ENCODE measurements around the gene EGR1.

EGR1 gene

DNA sequence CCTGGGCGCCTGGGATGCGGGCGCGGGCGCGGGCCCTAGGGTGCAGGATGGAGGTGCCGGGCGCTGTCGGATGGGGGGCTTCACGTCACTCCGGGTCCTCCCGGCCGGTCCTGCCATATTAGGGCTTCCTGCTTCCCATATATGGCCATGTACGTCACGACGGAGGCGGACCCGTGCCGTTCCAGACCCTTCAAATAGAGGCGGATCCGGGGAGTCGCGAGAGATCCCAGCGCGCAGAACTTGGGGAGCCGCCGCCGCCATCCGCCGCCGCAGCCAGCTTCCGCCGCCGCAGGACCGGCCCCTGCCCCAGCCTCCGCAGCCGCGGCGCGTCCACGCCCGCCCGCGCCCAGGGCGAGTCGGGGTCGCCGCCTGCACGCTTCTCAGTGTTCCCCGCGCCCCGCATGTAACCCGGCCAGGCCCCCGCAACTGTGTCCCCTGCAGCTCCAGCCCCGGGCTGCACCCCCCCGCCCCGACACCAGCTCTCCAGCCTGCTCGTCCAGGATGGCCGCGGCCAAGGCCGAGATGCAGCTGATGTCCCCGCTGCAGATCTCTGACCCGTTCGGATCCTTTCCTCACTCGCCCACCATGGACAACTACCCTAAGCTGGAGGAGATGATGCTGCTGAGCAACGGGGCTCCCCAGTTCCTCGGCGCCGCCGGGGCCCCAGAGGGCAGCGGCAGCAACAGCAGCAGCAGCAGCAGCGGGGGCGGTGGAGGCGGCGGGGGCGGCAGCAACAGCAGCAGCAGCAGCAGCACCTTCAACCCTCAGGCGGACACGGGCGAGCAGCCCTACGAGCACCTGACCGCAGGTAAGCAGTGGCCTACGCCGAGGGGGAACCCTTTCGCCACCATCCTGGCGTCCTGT lies at the start of gene EGR1:
Gene EGR1 (plus strand): TSS at position 219 of the 864 bp plus-strand sequence. CDS start 283 bp downstream, at position 502.
- peak; percentile 74 for DNase-seq

DNA sequence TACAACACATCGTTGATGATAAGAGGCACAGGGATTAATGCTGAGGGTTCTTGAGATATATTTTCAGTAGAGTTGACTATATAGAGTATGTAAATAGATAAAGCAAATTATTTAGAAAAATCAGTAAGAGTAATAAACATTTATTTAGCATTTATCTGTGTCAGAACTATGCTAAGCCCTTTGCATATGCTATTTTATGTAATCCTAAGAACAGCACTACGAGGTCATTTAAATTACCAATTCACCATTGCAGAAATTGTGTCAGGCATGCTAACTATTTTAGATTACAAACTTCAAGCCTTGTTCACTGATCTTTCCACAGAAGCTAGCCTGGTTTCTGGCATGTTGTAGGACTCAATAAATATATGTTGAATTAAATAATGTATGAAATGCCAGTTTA lies 46.8 kb upstream of the EGR1 start:
- no peak for DNase-seq

DNA sequence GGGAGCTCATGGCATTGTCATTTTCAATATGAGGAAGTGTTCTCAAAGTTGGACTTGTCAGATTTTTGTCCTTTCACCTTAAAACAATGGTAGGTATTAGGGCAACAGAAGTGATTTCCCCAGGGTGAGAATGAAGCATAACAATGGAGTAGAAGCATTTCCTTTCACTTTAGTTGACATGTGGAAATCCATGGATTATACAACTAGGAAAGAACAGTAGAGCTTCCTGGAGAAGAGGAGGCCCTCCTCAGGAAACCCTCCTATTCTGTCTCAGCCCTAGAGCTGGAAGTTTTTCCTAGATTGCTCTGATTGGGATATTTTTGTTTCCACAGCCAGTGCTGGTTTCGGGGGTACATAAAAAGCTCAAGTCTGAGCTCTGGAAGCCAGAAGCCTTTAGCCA lies 40.2 kb upstream of the EGR1 start:
- DNase-seq, result no peak

DNA sequence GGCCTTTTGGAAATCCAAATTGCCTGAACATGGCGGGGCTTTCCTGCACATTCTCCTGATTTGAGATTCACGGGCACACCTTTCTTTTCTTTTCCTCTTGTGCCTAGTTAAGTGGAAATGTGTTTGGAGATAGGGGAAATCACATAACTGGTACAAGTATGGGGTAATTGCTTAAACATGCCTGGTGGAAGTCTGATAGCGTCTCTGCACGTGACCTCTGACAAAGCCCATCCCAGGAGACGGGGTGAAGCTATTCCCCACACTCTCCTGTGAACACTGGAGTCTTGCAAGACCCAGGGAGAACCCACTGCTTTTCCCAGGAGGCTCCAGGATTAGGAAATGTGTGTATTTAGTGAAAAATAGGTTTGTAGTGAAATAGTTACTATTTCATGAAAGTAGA lies 29.3 kb upstream of the EGR1 start:
- no peak for DNase-seq

DNA sequence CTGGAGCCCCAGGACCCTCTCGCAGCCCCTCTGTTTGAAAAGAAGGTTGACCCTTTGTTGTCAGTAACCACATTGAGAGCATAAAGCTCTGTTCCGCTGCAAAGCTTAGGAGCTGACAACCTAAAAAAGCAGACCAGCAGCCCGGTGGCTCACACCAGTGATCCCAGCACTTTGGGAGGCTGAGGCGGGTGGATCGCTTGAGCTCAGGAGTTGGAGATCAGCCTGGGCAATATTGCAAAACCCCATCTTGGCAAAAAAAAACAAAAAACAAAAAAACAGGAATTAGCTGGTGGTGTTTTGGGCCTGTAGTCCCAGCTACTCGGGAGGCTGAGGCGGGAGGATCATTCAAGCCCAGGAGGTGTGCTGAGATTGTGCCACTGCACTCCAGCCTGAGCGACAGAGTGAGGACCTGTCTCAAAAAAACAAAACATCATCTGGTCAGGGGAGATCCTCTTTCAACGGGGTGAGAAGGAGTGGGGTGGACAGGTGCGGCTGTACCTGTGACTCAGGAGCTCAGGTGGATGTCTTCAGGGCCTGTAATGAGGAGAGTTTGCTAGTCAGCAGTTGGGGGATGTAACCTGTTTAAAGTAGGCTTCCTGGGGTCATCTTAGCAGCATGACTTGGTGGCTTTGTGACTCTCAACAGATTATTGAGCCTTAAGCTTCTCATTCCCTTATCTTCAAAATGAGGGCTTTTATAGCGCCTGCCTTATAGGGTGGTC lies 27.1 kb upstream of the EGR1 start:
- DNase-seq, result no peak

DNA sequence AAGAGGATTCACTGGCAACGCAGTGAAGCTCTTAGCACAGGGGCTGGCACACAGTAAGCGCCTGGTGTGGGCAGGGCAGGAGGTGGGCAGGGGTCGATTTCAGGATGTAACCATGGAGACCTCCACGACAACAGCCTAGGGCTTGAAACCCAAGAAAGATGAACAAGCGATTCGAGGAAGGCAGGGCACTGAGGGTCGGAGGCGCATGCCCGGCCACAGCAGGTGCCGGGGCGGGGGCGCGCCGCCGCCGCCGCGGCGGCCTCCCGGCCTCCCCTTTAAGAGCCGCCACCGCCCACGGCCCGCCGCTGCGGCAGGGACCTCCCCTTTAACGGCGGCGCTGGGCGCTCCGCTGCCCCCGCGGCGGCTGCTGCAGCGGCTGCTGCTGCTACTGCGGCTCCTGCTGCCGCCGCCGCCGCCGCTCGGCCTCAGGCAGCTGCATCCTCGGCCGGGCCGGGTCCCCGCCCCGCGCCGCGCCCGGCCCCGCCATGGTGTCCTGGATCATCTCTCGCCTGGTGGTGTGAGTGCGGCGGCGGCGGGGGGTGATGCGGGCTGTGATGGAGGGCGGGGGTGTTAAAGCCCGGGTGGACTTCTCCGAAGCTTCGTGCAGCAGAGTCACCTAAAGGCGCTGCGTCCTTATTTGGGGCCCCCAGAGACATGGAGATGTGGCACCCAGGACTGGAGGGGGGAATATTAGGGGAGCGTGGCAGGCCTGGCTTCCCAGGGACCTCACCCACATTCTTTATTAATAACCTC lies 26.4 kb upstream of the EGR1 start, which contains the start of gene REEP2:
Gene REEP2 (plus strand): TSS at position 334 of the 753 bp plus-strand sequence. CDS start 152 bp downstream, at position 486.
- DNase-seq, result peak; percentile 10

DNA sequence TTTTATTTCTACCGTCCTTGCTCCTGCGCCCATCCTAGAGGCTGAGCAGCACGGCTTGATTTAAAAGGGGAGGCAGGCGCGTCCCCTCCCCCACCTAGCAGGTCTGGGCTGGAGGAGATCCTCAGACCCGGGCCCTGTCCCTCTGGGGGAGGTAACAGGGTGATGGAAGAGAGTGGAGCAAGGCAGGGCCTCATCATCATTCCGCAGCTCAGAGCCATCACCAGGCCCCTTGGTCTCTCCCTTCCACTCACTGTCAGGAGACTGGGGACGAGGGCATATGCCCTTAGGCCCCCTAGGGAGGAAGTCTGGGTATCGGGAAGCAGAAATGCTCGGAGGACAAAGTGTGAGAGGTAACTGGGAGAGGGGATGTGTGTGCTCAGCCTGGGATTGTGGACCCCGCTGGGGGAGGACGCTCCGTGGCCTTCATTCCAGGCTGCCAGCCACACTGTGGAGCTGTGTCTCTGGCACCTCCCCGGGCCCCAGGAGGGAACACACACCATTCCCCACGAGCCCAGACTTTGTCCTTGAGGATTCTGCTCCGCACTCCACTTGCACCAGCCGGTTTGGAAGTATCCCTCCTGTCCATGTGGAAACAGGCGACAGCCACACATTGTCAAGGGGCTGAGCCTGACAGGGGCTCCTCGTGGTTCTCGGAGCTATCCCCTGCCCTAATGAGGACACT lies 25.7 kb upstream of the EGR1 start:
- DNase-seq, result no peak

DNA sequence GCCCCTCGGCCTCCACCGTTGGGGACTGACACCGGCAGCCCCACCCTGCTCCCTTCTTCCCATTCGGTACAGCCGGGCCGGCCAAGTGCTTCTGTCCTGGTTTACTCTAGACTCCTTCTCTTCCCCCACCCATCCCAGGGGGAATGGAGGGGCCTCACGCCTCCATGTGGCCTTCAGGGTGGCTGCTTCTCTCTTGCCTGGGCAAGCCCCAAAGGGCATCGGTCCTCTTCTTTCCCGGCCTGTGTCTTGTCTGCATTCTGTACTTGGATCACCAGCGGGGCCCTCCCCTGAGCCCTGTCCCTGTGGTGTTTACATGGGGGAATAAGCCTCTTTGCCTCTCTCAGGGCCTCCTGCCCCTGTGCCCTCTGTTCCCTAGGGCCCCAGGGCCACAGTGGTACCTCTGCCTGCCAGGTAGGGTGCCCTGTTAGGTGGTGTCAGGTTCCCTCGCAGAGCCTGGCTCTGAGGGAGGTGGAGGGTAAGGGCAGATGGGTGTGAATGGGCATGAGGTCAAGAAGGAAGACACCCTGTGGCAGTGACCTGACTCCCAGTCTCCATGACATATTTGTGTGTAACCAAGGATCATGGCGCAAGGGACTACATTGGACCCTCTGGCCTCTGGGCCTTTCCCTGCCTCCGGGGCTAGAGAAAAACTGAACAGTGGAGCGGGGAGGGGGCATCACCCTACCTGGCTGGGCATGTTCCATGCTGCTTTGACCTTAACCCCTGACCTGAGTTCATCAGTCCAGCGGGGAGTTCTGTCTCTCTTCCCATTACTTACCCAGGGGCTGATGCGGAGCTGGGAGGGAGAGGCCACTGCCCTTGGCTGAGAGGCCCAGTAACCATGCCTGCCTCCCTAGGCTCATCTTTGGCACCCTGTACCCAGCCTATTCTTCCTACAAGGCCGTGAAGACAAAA lies 24.9 kb upstream of the EGR1 start:
- no peak for DNase-seq

DNA sequence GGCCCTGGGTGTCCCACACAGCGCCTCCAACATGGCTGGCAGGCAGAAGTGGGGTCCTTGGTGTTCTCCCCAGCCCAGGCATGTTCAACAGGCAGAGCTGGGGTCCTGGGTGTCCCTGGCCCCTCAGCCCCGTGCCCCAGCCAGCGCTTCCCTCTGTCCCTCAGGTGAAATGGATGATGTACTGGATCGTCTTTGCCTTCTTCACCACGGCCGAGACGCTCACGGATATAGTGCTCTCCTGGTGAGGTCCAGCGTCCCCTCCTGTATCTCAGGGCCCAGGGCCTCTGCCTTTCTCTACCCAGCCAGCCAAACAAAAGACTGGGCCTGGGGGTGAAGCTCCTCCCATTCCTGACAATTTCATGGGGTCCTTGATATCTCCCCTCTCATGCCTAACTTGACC lies 24.1 kb upstream of the EGR1 start:
- DNase-seq, result no peak

DNA sequence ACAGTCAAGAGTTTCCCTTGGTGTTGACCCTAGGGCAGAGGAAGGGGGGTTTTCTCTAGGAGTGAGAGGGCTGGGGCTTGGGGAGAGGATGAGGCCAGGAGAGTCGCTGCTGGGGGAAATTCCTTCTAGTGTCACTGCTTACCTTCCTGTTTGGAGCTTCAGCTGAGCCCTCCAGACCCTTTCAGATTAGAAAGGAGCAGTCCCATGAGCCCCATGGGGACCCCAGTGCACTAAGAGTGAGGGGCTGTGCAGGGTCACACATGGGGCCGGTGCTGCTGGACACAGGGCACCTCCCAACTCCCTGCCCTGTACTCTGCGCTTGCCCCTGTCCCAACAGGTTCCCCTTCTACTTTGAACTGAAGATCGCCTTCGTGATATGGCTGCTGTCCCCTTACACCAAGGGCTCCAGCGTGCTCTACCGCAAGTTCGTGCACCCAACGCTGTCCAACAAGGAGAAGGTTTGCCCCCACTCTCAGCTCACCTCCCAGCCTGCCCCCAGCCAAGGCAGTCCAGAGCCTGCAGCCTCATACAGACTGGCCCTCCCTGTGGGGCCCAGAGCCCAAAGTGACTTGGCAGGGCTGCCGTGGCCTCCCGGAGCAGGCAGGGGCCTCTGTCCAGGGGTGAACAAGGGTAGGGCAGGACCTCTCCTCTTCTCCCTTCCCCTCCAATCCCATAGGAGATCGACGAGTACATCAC lies 21.1 kb upstream of the EGR1 start:
- no peak for DNase-seq

DNA sequence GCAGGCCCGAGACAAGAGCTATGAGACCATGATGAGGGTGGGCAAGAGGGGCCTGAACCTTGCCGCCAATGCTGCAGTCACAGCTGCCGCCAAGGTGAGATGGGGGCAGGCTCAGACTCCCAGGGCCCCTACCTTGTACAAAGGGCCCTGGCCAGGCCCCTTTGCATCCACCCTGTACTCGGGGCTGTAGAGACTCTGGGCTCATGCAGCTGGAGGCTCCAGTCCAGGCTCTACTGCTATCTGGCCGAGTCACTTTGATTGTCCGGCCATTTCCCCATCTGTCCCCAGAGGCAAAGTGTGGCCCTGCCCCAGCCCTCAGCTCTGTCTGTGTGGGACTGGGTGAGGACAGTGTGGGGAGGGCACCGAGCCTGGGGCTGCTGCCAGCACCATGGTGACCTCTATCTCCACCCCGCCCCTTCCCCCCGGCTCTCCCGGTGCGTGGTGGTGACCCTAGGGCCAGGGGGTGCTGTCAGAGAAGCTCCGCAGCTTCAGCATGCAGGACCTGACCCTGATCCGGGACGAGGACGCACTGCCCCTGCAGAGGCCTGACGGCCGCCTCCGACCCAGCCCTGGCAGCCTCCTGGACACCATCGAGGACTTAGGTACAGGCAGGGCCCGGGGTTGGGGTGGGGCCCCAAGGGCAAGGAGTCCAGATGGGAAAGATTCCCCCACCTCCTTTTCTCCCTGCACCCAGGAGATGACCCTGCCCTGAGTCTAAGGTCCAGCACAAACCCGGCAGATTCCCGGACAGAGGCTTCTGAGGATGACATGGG lies 20.3 kb upstream of the EGR1 start:
- DNase-seq, result no peak

DNA sequence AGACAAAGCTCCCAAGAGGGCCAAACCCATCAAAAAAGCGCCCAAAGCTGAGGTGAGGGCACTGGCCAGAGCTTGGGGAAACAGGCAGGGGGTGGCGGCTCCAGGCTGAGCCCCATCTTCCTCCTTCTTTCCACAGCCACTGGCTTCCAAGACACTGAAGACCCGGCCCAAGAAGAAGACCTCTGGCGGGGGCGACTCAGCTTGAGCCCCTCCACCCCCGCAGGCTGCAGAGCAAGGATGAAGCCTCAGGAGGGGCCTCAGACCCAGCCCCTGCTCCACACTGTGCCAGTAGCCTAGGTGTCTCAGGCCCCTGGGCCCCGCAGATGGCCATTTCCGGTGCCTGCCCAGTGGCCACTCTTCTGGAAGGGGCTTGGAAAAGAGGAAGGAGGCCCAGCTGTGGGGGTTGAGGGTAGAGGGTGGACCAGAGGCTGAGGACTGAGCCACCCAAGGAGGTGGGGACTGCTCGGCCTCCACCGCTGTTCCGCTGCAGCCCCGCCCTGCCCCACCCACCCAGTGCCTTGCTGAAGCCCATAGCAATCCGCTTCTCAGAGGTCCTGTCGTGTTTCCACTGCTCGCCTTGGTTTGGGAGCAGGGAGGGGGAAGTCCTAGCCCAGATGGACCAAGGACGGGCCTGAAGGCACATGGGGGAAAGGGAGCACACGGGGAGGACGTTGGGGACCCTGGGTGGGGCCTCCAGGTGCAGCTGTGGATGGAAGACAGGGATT lies 19.6 kb upstream of the EGR1 start:
- DNase-seq, result no peak

DNA sequence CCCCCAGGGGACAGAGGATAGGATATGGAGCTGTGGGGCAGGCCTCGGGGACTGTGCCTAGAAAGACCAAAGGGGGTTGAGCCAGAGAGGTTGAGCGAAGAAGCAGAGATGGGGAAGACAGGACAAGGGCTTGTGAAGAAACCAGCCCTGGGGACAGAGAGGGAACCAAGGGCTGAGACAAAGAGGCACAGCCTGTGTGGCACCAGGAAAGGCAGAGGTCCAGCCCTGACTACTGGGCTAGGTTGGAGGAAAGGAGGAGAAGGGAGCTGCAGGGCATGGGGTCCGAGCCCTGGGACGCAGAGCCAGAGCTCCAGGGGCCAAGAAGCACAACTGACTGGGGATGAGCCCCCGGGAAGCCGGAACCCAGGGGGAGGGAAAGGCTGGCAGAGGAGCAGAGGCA lies 17.2 kb upstream of the EGR1 start:
- no peak for DNase-seq

DNA sequence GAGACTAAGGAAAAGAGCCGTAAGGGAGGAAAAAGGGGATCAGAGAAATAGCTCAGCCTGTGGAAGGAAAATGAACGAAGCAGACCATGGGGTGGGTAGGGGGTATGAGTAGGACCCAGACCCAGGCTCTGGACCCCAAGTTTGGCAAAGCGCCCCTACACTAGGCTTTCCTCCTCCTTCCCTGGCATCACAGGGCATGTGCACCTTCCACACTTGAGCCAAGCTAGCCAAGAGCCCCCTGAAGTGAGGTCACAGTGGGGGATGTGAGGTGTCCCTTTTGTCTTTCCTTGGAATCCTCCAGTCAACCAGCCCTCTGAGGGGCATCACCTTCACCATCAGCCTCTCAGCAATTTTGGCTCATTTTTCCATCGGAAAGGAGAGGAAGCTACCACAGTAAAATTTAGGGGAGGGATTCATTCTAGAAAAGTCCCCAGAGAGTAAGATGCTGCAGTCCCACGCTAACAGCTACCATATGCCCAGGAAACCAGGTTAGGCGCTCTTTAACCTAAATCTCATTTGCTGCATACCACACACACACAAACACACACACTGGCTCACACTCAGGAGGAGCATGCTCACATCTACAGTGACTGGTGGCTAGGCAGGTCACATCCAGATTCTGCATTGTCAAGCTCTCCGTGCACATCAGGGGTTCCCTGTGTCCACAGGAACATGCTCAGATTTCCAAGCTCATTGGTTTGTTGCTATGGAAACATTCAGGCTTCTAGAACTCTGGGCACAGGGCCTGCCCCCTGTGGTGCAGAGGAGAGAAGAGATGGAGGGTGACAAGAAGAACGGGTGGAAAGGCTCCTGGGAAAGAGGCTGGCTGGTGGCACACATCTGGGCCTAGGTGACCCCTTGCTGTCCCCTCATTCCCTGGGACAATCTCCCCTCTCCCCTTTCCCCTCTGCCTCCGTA lies 16.5 kb upstream of the EGR1 start:
- no peak for DNase-seq

DNA sequence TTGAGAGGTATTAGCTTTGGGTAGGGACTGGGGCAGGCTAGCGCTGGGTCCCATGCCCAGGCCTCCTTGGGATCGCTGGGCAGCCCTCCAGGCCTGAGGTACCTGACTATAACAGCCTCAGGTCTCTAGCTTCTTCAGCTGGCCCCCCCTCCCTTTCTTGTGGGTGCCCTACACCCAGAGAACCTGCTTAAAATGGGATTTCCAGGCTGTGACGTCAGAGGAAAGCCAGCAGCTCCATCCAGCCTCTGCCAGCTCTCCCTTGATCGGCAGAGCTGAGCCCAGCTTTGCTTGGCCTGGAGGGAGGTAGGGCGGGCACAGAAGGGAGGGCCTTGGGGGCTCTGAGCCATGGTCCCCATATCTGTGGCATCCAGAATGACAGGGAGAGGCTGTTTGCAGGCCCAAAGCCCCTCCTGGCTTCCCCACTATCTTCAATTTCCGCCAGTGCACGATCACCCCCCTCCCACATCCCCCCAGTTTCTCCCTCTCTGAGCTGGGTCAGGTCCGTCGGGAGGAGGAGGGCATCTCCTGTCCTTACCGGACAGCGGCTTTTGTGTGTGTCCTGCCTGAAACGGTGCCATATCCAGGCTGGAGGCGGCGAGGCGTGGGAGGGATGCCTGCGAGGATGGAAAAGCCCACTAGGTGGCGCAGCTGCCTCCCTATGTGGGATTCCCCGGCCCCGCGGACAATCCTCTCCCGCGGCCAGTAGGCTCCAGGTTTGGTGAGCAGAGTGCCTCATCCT lies 15.6 kb upstream of the EGR1 start:
- DNase-seq, result no peak

DNA sequence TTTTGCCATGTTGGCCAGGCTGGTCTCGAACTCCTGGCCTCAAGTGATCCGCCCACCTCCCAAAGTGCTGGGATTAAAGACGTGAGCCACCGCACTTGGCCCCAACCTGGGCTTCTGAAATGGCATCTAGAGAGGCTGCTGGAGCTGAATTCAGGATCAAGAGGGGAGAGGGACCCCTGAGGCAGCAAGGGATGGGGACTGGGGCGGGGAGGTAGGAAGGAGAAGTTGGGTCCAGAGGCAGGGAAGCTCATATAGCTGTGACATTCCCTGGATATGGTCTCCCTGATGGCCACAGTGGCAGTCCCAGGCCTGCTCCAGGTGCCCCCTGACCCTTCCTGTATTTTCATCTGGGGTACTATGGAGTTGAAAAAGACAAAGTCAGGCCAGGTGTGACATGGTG lies 14.3 kb upstream of the EGR1 start:
- DNase-seq, result no peak

DNA sequence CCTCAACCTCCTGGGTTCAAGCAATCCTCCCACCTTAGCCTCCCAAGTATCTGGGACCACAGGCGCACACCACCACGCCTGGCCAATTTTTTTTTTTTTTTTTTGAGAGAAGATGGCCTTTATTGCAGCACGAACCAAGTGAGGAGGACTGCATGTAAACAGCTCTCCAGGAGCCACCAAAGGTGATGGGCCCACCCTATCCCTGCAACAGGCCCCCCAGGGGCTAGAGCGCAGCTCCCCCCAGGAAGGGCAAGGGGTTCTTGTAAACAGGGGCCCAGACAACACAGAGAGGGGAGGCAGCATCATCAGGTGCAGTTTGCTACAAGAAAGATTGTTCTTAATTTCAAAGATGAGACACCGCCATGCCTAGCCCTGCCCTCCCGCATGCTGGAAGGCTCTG lies 12.6 kb upstream of the EGR1 start:
- no peak for DNase-seq

DNA sequence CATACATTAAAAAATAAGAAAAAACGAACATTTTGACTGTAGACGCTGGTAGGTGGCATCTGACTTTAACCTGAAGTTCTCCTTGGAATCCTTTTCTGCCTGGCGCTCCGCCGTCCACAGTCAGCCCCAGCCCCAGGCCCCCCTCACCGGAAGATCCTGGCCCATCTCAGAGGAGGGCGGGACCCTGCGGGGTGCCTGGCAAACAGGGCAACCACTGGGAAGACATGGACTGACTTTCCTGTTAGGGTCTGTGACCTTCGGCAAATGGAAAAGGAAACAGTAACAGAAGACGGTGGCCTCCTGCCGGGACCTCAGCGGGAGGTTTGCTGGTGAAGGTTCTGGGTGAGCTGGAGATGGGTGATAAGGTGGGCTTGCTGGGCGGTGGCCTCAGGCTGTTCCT lies 11.7 kb upstream of the EGR1 start:
- DNase-seq, result no peak
